Measurements from ENCODE around the gene FAM20A. TPM values are rescaled to one million over a fixed set of nuclear protein-coding genes. Genes with fewer than 3 reads are reported as not detected.
"Not testable (repeated sequence)": the region's sequence is repeated elsewhere in the genome, so short reads cannot be mapped to it uniquely, and the experiment has no call there.

FAM20A gene
- total RNA-seq, 1 donor from 2014 or later: 0.14 TPM

DNA sequence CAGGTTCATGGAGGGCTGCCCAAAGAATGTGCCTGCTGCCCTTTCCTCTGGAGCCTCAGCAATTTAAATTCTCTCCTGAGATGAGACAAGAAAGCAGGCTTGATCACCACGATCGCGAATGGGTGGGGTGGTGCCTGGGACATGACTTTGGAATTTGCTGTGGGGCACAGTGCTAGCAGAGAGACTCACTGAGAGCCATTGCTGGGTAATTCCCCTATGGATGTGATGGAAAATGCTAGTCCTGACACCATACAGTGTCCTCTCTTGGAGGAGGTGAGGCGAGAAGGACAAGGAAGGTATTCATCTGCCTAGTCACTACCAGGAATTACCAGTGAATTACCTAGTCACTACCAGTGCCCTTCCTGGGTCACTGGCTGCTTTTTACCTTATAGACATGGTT is 15.5 kb downstream of the FAM20A start:
- Mint-ChIP-seq H3K27me3 (ENCODE audit: low read depth, unreplicated experiment) (peaks cover 5% of the 10 kb centered on the region), H3K9me3 (ENCODE audit: unreplicated experiment) (peaks cover 11% of the 10 kb centered on the region), H3K4me1 (ENCODE audit: low read depth, unreplicated experiment) (peaks cover 2% of the 10 kb centered on the region), H3K4me3 (ENCODE audit: unreplicated experiment) (no peak overlapping the region), H3K27ac (ENCODE audit: unreplicated experiment) (no peak overlapping the region), H3K36me3 (ENCODE audit: low read depth, unreplicated experiment) (no peaks in the 10 kb centered on the region)
- Histone ChIP-seq H3K79me2 (ENCODE audit: insufficient read depth, low read length) (no peaks in the 10 kb centered on the region), H3K36me3 (ENCODE audit: insufficient read depth, low read length) (no peaks in the 10 kb centered on the region), H4K20me1 (ENCODE audit: insufficient read depth, low read length) (no peaks in the 10 kb centered on the region), H3K4me1 (ENCODE audit: insufficient read depth, low read length) (no peaks in the 10 kb centered on the region), H2AFZ (ENCODE audit: low read depth, low read length) (no peak overlapping the region), H3K27ac (ENCODE audit: low read depth, low read length) (no peak overlapping the region), H3K4me2 (ENCODE audit: low read length) (no peak overlapping the region), H3K9me3 (ENCODE audit: insufficient read depth, low read depth, low read length) (peaks cover 2% of the 10 kb centered on the region), H3K4me3 (ENCODE audit: insufficient read depth, low read depth, low read length) (no peak overlapping the region), H3K9ac (ENCODE audit: low read length) (no peak overlapping the region), H3K27me3 (ENCODE audit: insufficient read depth, low read length) (no peaks in the 10 kb centered on the region)
- DNase-seq (ENCODE audit: low read depth) (no peak), FAIRE-seq (no peak)
- no peak for TF ChIP-seq EZH2 (IDR thresholded peaks at IDR 0.05; ENCODE audit: insufficient read depth, low read length)
- TF ChIP-seq, protein P1, sequence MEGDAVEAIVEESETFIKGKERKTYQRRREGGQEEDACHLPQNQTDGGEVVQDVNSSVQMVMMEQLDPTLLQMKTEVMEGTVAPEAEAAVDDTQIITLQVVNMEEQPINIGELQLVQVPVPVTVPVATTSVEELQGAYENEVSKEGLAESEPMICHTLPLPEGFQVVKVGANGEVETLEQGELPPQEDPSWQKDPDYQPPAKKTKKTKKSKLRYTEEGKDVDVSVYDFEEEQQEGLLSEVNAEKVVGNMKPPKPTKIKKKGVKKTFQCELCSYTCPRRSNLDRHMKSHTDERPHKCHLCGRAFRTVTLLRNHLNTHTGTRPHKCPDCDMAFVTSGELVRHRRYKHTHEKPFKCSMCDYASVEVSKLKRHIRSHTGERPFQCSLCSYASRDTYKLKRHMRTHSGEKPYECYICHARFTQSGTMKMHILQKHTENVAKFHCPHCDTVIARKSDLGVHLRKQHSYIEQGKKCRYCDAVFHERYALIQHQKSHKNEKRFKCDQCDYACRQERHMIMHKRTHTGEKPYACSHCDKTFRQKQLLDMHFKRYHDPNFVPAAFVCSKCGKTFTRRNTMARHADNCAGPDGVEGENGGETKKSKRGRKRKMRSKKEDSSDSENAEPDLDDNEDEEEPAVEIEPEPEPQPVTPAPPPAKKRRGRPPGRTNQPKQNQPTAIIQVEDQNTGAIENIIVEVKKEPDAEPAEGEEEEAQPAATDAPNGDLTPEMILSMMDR (IDR thresholded peaks at IDR 0.05; ENCODE audit: insufficient read depth, low read depth, low read length): no peak

DNA sequence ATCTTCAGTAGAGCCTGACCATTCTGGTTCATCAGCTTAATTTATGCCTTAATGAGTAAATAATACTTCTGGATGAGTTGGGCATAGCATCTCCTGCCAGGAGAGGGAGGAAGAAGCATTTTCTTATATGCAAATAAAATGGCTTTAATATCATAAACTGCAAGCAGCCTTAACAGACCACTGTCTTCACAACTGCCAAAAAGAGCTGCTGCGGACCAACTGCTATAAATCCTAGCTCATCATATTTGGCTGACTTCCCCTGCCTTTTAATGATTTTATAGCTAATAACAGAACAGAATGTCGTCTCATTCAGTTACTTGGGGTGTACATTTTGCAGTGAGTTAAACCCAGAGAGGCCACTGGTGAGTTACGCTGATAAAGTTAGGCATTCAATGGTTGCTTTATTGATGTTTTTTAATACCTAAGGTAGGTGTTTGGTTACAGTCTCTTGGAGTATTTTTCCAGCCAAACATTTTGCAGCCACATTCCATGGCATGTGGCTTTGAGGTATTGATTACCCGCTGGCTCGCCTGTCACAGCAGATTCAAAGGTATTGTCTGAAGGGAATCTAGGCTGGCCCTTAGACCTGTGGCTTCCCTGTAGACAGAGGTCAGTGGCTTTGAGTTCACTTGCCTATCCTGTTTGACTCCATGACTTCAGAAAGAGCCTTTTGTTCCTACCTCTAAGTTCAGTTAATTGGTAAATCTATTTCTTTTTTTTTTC is 16.4 kb downstream of the FAM20A start:
- Histone ChIP-seq H4K20me1 (ENCODE audit: insufficient read depth, low read length) (no peaks in the 10 kb centered on the region), H3K27ac (ENCODE audit: low read depth, low read length) (no peak overlapping the region), H3K4me2 (ENCODE audit: low read length) (no peak overlapping the region), H3K79me2 (ENCODE audit: insufficient read depth, low read length) (no peaks in the 10 kb centered on the region), H3K9me3 (ENCODE audit: insufficient read depth, low read depth, low read length) (peaks cover 2% of the 10 kb centered on the region), H3K4me3 (ENCODE audit: insufficient read depth, low read depth, low read length) (no peak overlapping the region), H2AFZ (ENCODE audit: low read depth, low read length) (no peak overlapping the region), H3K4me1 (ENCODE audit: insufficient read depth, low read length) (no peaks in the 10 kb centered on the region), H3K27me3 (ENCODE audit: insufficient read depth, low read length) (no peaks in the 10 kb centered on the region), H3K36me3 (ENCODE audit: insufficient read depth, low read length) (no peaks in the 10 kb centered on the region), H3K9ac (ENCODE audit: low read length) (no peak overlapping the region)
- H3K27me3 Mint-ChIP-seq (ENCODE audit: low read depth, unreplicated experiment): peaks cover 5% of the 10 kb centered on the region
- FAIRE-seq (no peak), DNase-seq (ENCODE audit: low read depth) (no peak)
- no peak overlapping the region for H3K27ac Mint-ChIP-seq (ENCODE audit: unreplicated experiment)
- peaks cover 11% of the 10 kb centered on the region for H3K9me3 Mint-ChIP-seq (ENCODE audit: unreplicated experiment)
- TF ChIP-seq, protein P1 (IDR thresholded peaks at IDR 0.05; ENCODE audit: insufficient read depth, low read depth, low read length): no peak
- TF ChIP-seq EZH2 (IDR thresholded peaks at IDR 0.05; ENCODE audit: insufficient read depth, low read length): no peak
- no peaks in the 10 kb centered on the region for H3K36me3 Mint-ChIP-seq (ENCODE audit: low read depth, unreplicated experiment)
- H3K4me3 Mint-ChIP-seq (ENCODE audit: unreplicated experiment): no peak overlapping the region
- peaks cover 2% of the 10 kb centered on the region for H3K4me1 Mint-ChIP-seq (ENCODE audit: low read depth, unreplicated experiment)

DNA sequence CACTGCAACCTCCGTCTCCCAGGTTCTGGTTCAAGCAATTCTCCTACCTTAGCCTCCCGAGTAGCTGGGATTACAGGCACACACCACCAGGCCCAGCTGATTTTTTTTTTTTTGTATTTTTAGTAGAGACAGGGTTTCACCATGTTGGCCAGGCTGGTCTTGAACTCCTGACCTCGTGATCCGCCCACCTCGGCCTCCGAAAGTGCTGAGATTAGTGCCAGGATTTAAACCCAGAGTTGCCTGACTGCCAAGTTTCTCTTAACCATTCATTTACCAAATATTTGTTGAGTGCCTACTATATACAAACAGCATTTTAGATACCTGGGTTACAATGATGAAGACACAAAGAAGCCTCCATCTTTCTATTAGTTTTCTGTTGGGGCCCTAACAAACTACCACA is 18.3 kb downstream of the FAM20A start:
- H3K4me2 ChIP-seq (ENCODE audit: low read length); H3K27me3 ChIP-seq (ENCODE audit: insufficient read depth, low read length); FAIRE-seq; H3K36me3 Mint-ChIP-seq (ENCODE audit: low read depth, unreplicated experiment); H3K79me2 ChIP-seq (ENCODE audit: insufficient read depth, low read length); H3K27me3 Mint-ChIP-seq (ENCODE audit: low read depth, unreplicated experiment); H3K4me1 ChIP-seq (ENCODE audit: insufficient read depth, low read length); H3K9ac ChIP-seq (ENCODE audit: low read length); H2AFZ ChIP-seq (ENCODE audit: low read depth, low read length); H3K36me3 ChIP-seq (ENCODE audit: insufficient read depth, low read length); H4K20me1 ChIP-seq (ENCODE audit: insufficient read depth, low read length); H3K9me3 Mint-ChIP-seq (ENCODE audit: unreplicated experiment); H3K27ac Mint-ChIP-seq (ENCODE audit: unreplicated experiment); H3K4me3 ChIP-seq (ENCODE audit: insufficient read depth, low read depth, low read length); DNase-seq (ENCODE audit: low read depth); H3K9me3 ChIP-seq (ENCODE audit: insufficient read depth, low read depth, low read length); H3K27ac ChIP-seq (ENCODE audit: low read depth, low read length); H3K4me3 Mint-ChIP-seq (ENCODE audit: unreplicated experiment); H3K4me1 Mint-ChIP-seq (ENCODE audit: low read depth, unreplicated experiment): not testable (repeated sequence)
